Trophoblast cell (in vitro differentiated cells and primary cell): ENCODE results near the gene ARX.

Experiments used
- DNase-seq, 2 donors: peaks; one replicate each; pipeline ENCODE4 v3.0.0-alpha.2; 2016
- H2AFZ ChIP-seq: 2 replicates; pipeline ENCODE4 v1.6.1; 2013; ENCODE audit warnings: low read length, moderate library complexity, mild to moderate bottlenecking; ENCODE audit not compliant: insufficient read depth, poor library complexity
- H2AK5ac ChIP-seq: 2 replicates; pipeline ENCODE4 v1.6.1; 2013; ENCODE audit warnings: mild to moderate bottlenecking, low read length
- H2BK120ac ChIP-seq: 2 replicates; pipeline ENCODE4 v1.6.1; 2013; ENCODE audit warnings: low read length, mild to moderate bottlenecking, moderate library complexity; ENCODE audit not compliant: insufficient read depth, poor library complexity
- H2BK12ac ChIP-seq: 2 replicates; pipeline ENCODE4 v1.6.1; 2013; ENCODE audit warnings: mild to moderate bottlenecking, low read length, moderate library complexity
- H2BK5ac ChIP-seq: 2 replicates; pipeline ENCODE4 v1.6.1; 2013; ENCODE audit warnings: low read length, low read depth, moderate library complexity, mild to moderate bottlenecking; ENCODE audit not compliant: poor library complexity
- H3K14ac ChIP-seq: 2 replicates; pipeline ENCODE4 v1.6.1; 2013; ENCODE audit warnings: mild to moderate bottlenecking, low read length
- H3K18ac ChIP-seq: 2 replicates; pipeline ENCODE4 v1.6.1; 2013; ENCODE audit warnings: mild to moderate bottlenecking, low read length
- H3K23ac ChIP-seq: 2 replicates; pipeline ENCODE4 v1.6.1; 2013; ENCODE audit warnings: low read length
- H3K27ac ChIP-seq: 2 replicates; pipeline ENCODE4 v1.5.1; 2013; ENCODE audit warnings: low read depth, mild to moderate bottlenecking, inconsistent platforms, low read length, moderate library complexity
- H3K27me3 ChIP-seq: 2 replicates; pipeline ENCODE4 v1.6.1; 2013; ENCODE audit warnings: inconsistent platforms, mild to moderate bottlenecking, low read length, moderate library complexity; ENCODE audit not compliant: insufficient read depth
- H3K36me3 ChIP-seq, 2 experiments: 1 replicate in 1 of 2; 2 replicates in 1 of 2; pipeline ENCODE4 v1.6.1; 2013; ENCODE audit warnings: low read length in 2 of 2, mild to moderate bottlenecking in 2 of 2, moderate library complexity in 1 of 2; ENCODE audit not compliant: insufficient read depth in 2 of 2, control insufficient read depth in 1 of 2
- H3K4ac ChIP-seq: 2 replicates; pipeline ENCODE4 v1.6.1; 2013; ENCODE audit warnings: low read depth, mild to moderate bottlenecking, low read length, moderate library complexity
- H3K4me1 ChIP-seq, 2 experiments: 1 replicate in 1 of 2; 2 replicates in 1 of 2; pipeline ENCODE4 v1.6.1; 2013; ENCODE audit warnings: low read length in 2 of 2, mild to moderate bottlenecking in 2 of 2, moderate library complexity in 1 of 2; ENCODE audit not compliant: insufficient read depth in 2 of 2, control insufficient read depth in 1 of 2
- H3K4me2 ChIP-seq: 2 replicates; pipeline ENCODE4 v1.6.1; 2013; ENCODE audit warnings: inconsistent platforms, mild to moderate bottlenecking, low read length, moderate library complexity
- H3K4me3 ChIP-seq: 2 replicates; pipeline ENCODE4 v1.5.1; 2013; ENCODE audit warnings: mild to moderate bottlenecking, low read depth, low read length, inconsistent platforms
- H3K79me1 ChIP-seq: one replicate; pipeline ENCODE4 v1.6.1; 2013; ENCODE audit warnings: low read length
- H3K79me2 ChIP-seq: 2 replicates; pipeline ENCODE4 v1.6.1; 2013; ENCODE audit warnings: low read length, mild to moderate bottlenecking; ENCODE audit not compliant: control insufficient read depth, insufficient read depth, poor library complexity
- H3K9ac ChIP-seq: 2 replicates; pipeline ENCODE4 v1.6.1; 2013; ENCODE audit warnings: mild to moderate bottlenecking, low read length
- H3K9me3 ChIP-seq: 2 replicates; pipeline ENCODE4 v1.6.1; 2013; ENCODE audit warnings: low read depth, mild to moderate bottlenecking, control low read depth, inconsistent platforms, low read length; ENCODE audit not compliant: insufficient read depth
- H4K12ac ChIP-seq: 2 replicates; pipeline ENCODE4 v1.6.1; 2013; ENCODE audit warnings: low read depth, mild to moderate bottlenecking, low read length, moderate library complexity
- H4K8ac ChIP-seq: 2 replicates; pipeline ENCODE4 v1.6.1; 2013; ENCODE audit warnings: low read depth, mild to moderate bottlenecking, low read length, moderate library complexity
- H4K91ac ChIP-seq: one replicate; pipeline ENCODE4 v1.6.1; 2013; ENCODE audit warnings: low read depth, mild to moderate bottlenecking, low read length, moderate library complexity
- WGBS: extraction: QIAGEN DNeasy Blood & Tissue Kit; methylation state at CpG from one replicate; pipeline ENCODE4 v1.1.7; 2013; ENCODE audit warnings: missing lambda C conversion rate; ENCODE audit not compliant: insufficient read length, insufficient coverage; ENCODE audit errors: extremely low coverage; 5-methylcytosine and 5-hydroxymethylcytosine counted together

Gene ARX

DNA sequence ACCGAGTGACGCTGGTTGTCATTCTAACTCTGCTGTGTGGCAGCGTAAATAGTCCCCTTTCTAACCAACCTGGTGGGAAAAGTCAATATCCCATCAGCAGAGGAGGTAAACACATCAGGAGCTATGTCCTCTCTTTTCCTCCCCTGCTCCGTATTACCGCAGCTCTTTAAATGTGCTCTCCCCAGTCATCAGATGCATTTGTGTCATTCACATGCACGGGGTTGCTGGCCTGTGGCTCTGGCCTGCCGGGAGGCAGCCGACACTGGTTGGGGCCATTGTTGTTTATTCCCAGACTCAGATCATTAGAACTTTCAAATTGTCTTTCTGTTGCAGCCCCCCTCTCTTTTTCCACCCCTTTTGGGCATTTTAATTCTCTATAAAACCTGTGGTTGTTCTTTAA is 21.9 kb downstream of the ARX start:
- no peak overlapping the region for H3K27ac ChIP-seq
- no peak overlapping the region for H2BK5ac ChIP-seq
- DNase-seq, result no peak
- no peak overlapping the region for H3K14ac ChIP-seq
- H3K79me2 ChIP-seq, result no peaks in the 10 kb centered on the region
- no peak overlapping the region for H4K8ac ChIP-seq
- no peaks in the 10 kb centered on the region for H3K27me3 ChIP-seq
- no peak overlapping the region for H3K4me2 ChIP-seq
- H3K4ac ChIP-seq, result no peak overlapping the region
- H3K9ac ChIP-seq, result no peak overlapping the region
- H2BK12ac ChIP-seq, result no peak overlapping the region
- H3K4me3 ChIP-seq, result no peak overlapping the region
- H2AFZ ChIP-seq, result no peak overlapping the region
- no peak overlapping the region for H2BK120ac ChIP-seq
- no peaks in the 10 kb centered on the region for H3K9me3 ChIP-seq
- H2AK5ac ChIP-seq, result no peak overlapping the region
- H3K79me1 ChIP-seq, result no peaks in the 10 kb centered on the region
- H4K12ac ChIP-seq, result no peak overlapping the region
- no CpG with 5 or more reads among the region's 8 CpGs for WGBS
- peaks cover 0 to 4% of the 10 kb centered on the region in 2 experiments for H3K4me1 ChIP-seq
- H3K36me3 ChIP-seq, result no peaks in the 10 kb centered on the region
- H3K23ac ChIP-seq, result no peak overlapping the region
- no peak overlapping the region for H4K91ac ChIP-seq
- no peak overlapping the region for H3K18ac ChIP-seq

GRCh38 chrX:24990535-24990934 is 25.2 kb downstream of the ARX start:
- H3K23ac ChIP-seq, result no peak overlapping the region
- no peak overlapping the region for H3K27ac ChIP-seq
- peaks cover 0 to 4% of the 10 kb centered on the region in 2 experiments for H3K4me1 ChIP-seq
- no peak overlapping the region for H2AK5ac ChIP-seq
- no peak overlapping the region for H4K12ac ChIP-seq
- no CpG with 5 or more reads among the region's 8 CpGs for WGBS
- no peak overlapping the region for H3K4me3 ChIP-seq
- no peak overlapping the region for H3K4ac ChIP-seq
- H4K91ac ChIP-seq, result no peak overlapping the region
- no peak for DNase-seq
- no peak overlapping the region for H3K18ac ChIP-seq
- no peaks in the 10 kb centered on the region for H3K9me3 ChIP-seq
- H2BK5ac ChIP-seq, result no peak overlapping the region
- no peak overlapping the region for H4K8ac ChIP-seq
- H2BK12ac ChIP-seq, result no peak overlapping the region
- no peaks in the 10 kb centered on the region for H3K27me3 ChIP-seq
- H3K4me2 ChIP-seq, result no peak overlapping the region
- no peaks in the 10 kb centered on the region for H3K79me2 ChIP-seq
- no peaks in the 10 kb centered on the region for H3K79me1 ChIP-seq
- H3K14ac ChIP-seq, result no peak overlapping the region
- no peak overlapping the region for H3K9ac ChIP-seq
- H3K36me3 ChIP-seq, result no peaks in the 10 kb centered on the region
- H2AFZ ChIP-seq, result no peak overlapping the region
- H2BK120ac ChIP-seq, result no peak overlapping the region

DNA sequence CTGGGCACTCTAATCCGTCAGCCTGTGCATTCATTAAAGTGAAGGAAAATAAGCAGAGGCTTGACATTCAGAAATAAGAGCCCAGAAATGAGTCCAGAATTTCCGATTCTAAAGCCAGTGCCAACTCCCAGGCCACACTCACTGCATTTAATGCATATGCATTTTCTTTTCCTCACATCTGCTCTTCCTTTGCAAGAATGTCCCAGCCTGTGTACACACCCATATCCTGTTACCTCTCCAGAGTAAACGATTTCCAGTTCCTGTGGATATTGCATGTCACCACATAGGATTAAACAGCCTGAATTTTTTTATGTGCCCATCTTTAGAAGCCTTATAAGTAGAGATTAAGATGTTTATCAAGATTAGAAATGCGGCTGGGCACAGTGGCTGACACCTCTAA is 27.5 kb downstream of the ARX start:
- Histone ChIP-seq H3K27ac (no peak overlapping the region), H3K4me2 (no peak overlapping the region), H3K9me3 (no peaks in the 10 kb centered on the region), H3K9ac (no peak overlapping the region), H2AFZ (no peak overlapping the region), H3K14ac (no peak overlapping the region), H3K23ac (no peak overlapping the region), H3K18ac (no peak overlapping the region), H3K4me1 (no peaks in the 10 kb centered on the region), H3K79me2 (no peaks in the 10 kb centered on the region), H2AK5ac (no peak overlapping the region), H2BK5ac (no peak overlapping the region), H2BK120ac (no peak overlapping the region), H4K12ac (no peak overlapping the region), H3K36me3 (no peaks in the 10 kb centered on the region), H3K4me3 (no peak overlapping the region), H3K79me1 (no peaks in the 10 kb centered on the region), H4K91ac (no peak overlapping the region), H3K27me3 (no peaks in the 10 kb centered on the region), H4K8ac (no peak overlapping the region), H3K4ac (no peak overlapping the region), H2BK12ac (no peak overlapping the region)
- no peak for DNase-seq
- no CpG with 5 or more reads among the region's 4 CpGs for WGBS

- H3K4me2 ChIP-seq, result no peak overlapping the region
- no peak overlapping the region for H3K27ac ChIP-seq
- WGBS, result no CpG with 5 or more reads among the region's 4 CpGs
These were observed 28.0 kb downstream of the ARX start for GRCh38 chrX:24987731-24988130.

More at GRCh38 chrX:24987731-24988130, 28.0 kb downstream of the ARX start:
- Histone ChIP-seq H3K14ac (no peak overlapping the region), H3K36me3 (no peaks in the 10 kb centered on the region), H3K23ac (no peak overlapping the region), H3K4me3 (no peak overlapping the region), H3K79me2 (no peaks in the 10 kb centered on the region), H2BK5ac (no peak overlapping the region), H3K4me1 (no peaks in the 10 kb centered on the region), H2BK120ac (no peak overlapping the region), H2AFZ (no peak overlapping the region), H3K9ac (no peak overlapping the region), H4K12ac (no peak overlapping the region), H2AK5ac (no peak overlapping the region), H2BK12ac (no peak overlapping the region), H3K79me1 (no peaks in the 10 kb centered on the region), H4K8ac (no peak overlapping the region), H4K91ac (no peak overlapping the region), H3K27me3 (no peaks in the 10 kb centered on the region), H3K4ac (no peak overlapping the region), H3K18ac (no peak overlapping the region), H3K9me3 (no peaks in the 10 kb centered on the region)
- no peak for DNase-seq
